GM18526 (cell line): ENCODE data around the gene MYBPC3.

Source experiments
- POLR2A ChIP-seq: IDR thresholded peaks from 3 replicates; pipeline ENCODE4 v1.6.1; 2011; ENCODE audit not compliant: insufficient read length; ENCODE audit errors: extremely low read depth

MYBPC3 gene

GRCh38 chr11:47355283-47356128 lies 3.0 kb upstream of the MYBPC3 start:
- no peak for TF ChIP-seq POLR2A

- TF ChIP-seq POLR2A: no peak
Measured at GRCh38 chr11:47354913-47355282, 2.4 kb upstream of the MYBPC3 start.

GRCh38 chr11:47353978-47354774 lies 1.7 kb upstream of the MYBPC3 start:
- no peak for TF ChIP-seq POLR2A

GRCh38 chr11:47351156-47352126 lies 1.1 kb downstream of the MYBPC3 start:
- no peak for TF ChIP-seq POLR2A

- TF ChIP-seq POLR2A: no peak
Measured at GRCh38 chr11:47350315-47350714, 2.2 kb downstream of the MYBPC3 start.

GRCh38 chr11:47349521-47350095 lies 2.9 kb downstream of the MYBPC3 start:
- no peak for TF ChIP-seq POLR2A

- TF ChIP-seq POLR2A: no peak
Measured at GRCh38 chr11:47348859-47349258, 3.6 kb downstream of the MYBPC3 start.

- TF ChIP-seq POLR2A: no peak
Measured at GRCh38 chr11:47348131-47348802, 4.2 kb downstream of the MYBPC3 start.

- no peak for TF ChIP-seq POLR2A
Measured at GRCh38 chr11:47347137-47347536, 5.4 kb downstream of the MYBPC3 start.

- TF ChIP-seq POLR2A: no peak
Measured at GRCh38 chr11:47345890-47346563, 6.5 kb downstream of the MYBPC3 start.

- no peak for TF ChIP-seq POLR2A
Measured at GRCh38 chr11:47342854-47343253, 9.6 kb downstream of the MYBPC3 start.

GRCh38 chr11:47342036-47342803 lies 10.3 kb downstream of the MYBPC3 start:
- TF ChIP-seq POLR2A: no peak
